PC-3 (cell line): ENCODE results near the gene ARHGAP12. TPM values are rescaled to one million over a fixed set of nuclear protein-coding genes. Genes with fewer than 3 reads are reported as not detected.
A peak's percentile ranks its signal among the peaks of the same experiment; 100 is the strongest.

Experiments
- ATAC-seq: fragments of 200-7000 bp; cut with Tn5 transposase; 2 replicates; pipeline ENCODE4 v1.9.1; 2020; ENCODE audit warnings: mild to moderate bottlenecking, moderate library complexity
- BruUV-seq: library from RNA; stranded (reverse); fragments of 400-500 nt; replicated peaks from 2 replicates; lab custom pipeline; 2021; lab: Mats Ljungman, UMichigan
- CTCF ChIA-PET: fragments of 300-600 bp; sonication (Branson Sonifier 250); formaldehyde crosslinking; loops from one replicate; lab custom pipeline; 2022; ENCODE audit warnings: antibody characterized with exemption; lab: Charles Lee
- POLR2A ChIA-PET: fragments of 300-600 bp; sonication (Branson Sonifier 250); formaldehyde crosslinking; loops from one replicate; lab custom pipeline; 2022; ENCODE audit warnings: antibody characterized with exemption; ENCODE audit not compliant: unreplicated experiment; lab: Charles Lee
- DNase-seq: peaks from one replicate; pipeline ENCODE4 v3.0.0-alpha.2; 2015
- H2AFZ ChIP-seq: fragments of 300-600 bp; sonication (generic); 2 replicates; pipeline ENCODE4 v1.6.0; 2016; ENCODE audit warnings: antibody characterized with exemption, low read length
- H3F3A ChIP-seq: fragments of 300-600 bp; sonication (generic); one replicate; pipeline ENCODE4 v1.6.0; 2017; ENCODE audit warnings: antibody characterized with exemption, low read length, control low read depth, mild to moderate bottlenecking; ENCODE audit not compliant: unreplicated experiment
- H3K27ac ChIP-seq: fragments of 300-600 bp; sonication (generic); 2 replicates; pipeline ENCODE4 v1.5.1; 2016; ENCODE audit warnings: mild to moderate bottlenecking, low read length
- H3K27me3 ChIP-seq: fragments of 300-600 bp; sonication (generic); 2 replicates; pipeline ENCODE4 v1.6.1; 2016; ENCODE audit warnings: low read length, mixed read lengths
- H3K36me3 ChIP-seq: fragments of 300-600 bp; sonication (generic); 2 replicates; pipeline ENCODE4 v1.6.1; 2016; ENCODE audit warnings: low read depth, mixed run types, low read length, mixed read lengths
- H3K4me1 ChIP-seq: fragments of 300-600 bp; sonication (generic); 2 replicates; pipeline ENCODE4 v1.5.1; 2016; ENCODE audit warnings: low read length; ENCODE audit not compliant: insufficient read depth
- H3K4me2 ChIP-seq: fragments of 300-600 bp; sonication (generic); 2 replicates; pipeline ENCODE4 v1.6.0; 2016; ENCODE audit warnings: low read length
- H3K4me3 ChIP-seq: fragments of 300-600 bp; sonication (generic); 2 replicates; pipeline ENCODE4 v1.5.1; 2016; ENCODE audit warnings: mild to moderate bottlenecking, low read length, mixed read lengths
- H3K79me2 ChIP-seq: fragments of 300-600 bp; sonication (generic); 2 replicates; pipeline ENCODE4 v1.6.1; 2017; ENCODE audit warnings: low read length, mixed read lengths
- H3K9ac ChIP-seq: fragments of 300-600 bp; sonication (generic); 2 replicates; pipeline ENCODE4 v1.6.0; 2016; ENCODE audit warnings: mild to moderate bottlenecking, low read length
- H3K9me2 ChIP-seq: fragments of 300-600 bp; sonication (generic); replicated peaks from 2 replicates; pipeline ENCODE4 v1.6.1; 2016; ENCODE audit warnings: mixed run types, low read length, mixed read lengths
- H3K9me3 ChIP-seq: fragments of 300-600 bp; sonication (generic); 2 replicates; pipeline ENCODE4 v1.6.1; 2016; ENCODE audit warnings: low read length, mixed read lengths
- H4K20me1 ChIP-seq: fragments of 300-600 bp; sonication (generic); 2 replicates; pipeline ENCODE4 v1.6.1; 2016; ENCODE audit warnings: low read length, mixed read lengths
- EZH2 ChIP-seq: fragments of 300-600 bp; sonication (generic); IDR thresholded peaks from one replicate; pipeline ENCODE4 v1.6.1; 2017; ENCODE audit warnings: antibody characterized with exemption, mild to moderate bottlenecking, low read length; ENCODE audit not compliant: unreplicated experiment
- EZH2phosphoT487 ChIP-seq: fragments of 300-600 bp; sonication (generic); IDR thresholded peaks from 2 replicates; pipeline ENCODE4 v1.6.1; 2018; ENCODE audit warnings: mild to moderate bottlenecking, antibody characterized with exemption, low read length, borderline replicate concordance
- intact Hi-C: fragments of 100-400 bp; cut with micrococcal nuclease; formaldehyde crosslinking; loops from 2 replicates; pipeline ENCODE4 v1.9.0; 2023
- total RNA-seq: library from RNA; depleted of rRNA; stranded (reverse); fragments of >200 nt; gene quantifications from 2 replicates; pipeline ENCODE4 v1.2.3, GENCODE V29; 2014
- TF ChIP-seq, protein P1 (sequence below): fragments of 300-600 bp; sonication (generic); conservative IDR thresholded peaks from 2 replicates; pipeline ENCODE4 v1.5.1; 2017; ENCODE audit warnings: antibody characterized with exemption, low read depth, mild to moderate bottlenecking, low read length

ARHGAP12 gene
- total RNA-seq, 1 experiment from 2014 or later: 16.6 TPM

DNA sequence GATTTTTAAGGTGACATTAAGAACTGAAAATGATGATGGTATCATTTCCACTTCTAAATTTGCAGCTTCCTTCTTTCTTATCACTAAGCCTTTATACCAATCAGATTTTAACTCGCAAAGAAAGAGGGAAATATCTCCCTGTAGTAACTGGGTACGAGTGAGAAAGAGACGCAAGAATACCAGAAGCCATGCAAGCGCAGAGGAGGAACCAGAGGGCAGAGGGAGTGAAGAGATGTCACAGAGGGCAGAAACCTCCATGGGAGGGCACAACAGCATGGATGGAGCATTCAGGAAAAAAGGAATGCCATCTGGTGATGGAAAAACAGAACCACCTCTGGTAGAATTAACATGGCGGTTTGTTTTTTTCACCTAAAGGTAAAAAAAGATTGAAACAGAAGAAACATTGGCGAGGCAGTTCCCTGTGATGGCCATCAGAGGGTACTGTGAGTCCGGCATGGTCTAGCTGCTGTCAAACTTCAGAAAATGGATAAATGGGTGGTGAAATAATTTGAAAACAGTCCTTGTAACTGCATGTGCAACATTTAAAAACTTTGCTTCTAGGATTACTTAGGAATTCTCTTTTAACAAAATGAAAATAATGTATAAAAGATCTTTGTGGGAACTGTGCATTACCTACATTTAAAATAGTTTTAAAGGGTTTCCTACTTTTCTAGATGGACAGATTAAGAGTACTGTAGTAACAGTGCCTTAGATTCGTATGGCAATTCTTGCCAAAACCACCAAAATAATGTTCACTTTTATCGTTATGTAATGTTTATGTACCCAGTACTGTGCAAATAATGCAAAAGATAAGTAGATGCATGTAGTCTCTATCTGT is 91.8 kb downstream of the ARHGAP12 start:
- Histone ChIP-seq H3K27me3 (no peaks in the 10 kb centered on the region), H3K4me1 (no peaks in the 10 kb centered on the region), H2AFZ (no peak overlapping the region), H3K4me3 (no peak overlapping the region), H3K9ac (no peak overlapping the region), H3K4me2 (no peak overlapping the region), H3F3A (no peaks in the 10 kb centered on the region), H3K9me3 (no peaks in the 10 kb centered on the region), H3K79me2 (no peaks in the 10 kb centered on the region), H3K9me2 (no peaks in the 10 kb centered on the region), H3K36me3 (no peaks in the 10 kb centered on the region), H3K27ac (no peak overlapping the region), H4K20me1 (no peaks in the 10 kb centered on the region)
- ChIA-PET POLR2A (no interaction called here), CTCF (no interaction called here)
- BruUV-seq: no TSS peak
- DNase-seq (peak; percentile 51), ATAC-seq (peak; percentile 57)
- intact Hi-C loops: loop anchor here (1.0 to 5.0 kb wide), 2 partner anchors 111 to 171 kb away; no protein-coding TSS in a partner anchor
- TF ChIP-seq, protein P1, sequence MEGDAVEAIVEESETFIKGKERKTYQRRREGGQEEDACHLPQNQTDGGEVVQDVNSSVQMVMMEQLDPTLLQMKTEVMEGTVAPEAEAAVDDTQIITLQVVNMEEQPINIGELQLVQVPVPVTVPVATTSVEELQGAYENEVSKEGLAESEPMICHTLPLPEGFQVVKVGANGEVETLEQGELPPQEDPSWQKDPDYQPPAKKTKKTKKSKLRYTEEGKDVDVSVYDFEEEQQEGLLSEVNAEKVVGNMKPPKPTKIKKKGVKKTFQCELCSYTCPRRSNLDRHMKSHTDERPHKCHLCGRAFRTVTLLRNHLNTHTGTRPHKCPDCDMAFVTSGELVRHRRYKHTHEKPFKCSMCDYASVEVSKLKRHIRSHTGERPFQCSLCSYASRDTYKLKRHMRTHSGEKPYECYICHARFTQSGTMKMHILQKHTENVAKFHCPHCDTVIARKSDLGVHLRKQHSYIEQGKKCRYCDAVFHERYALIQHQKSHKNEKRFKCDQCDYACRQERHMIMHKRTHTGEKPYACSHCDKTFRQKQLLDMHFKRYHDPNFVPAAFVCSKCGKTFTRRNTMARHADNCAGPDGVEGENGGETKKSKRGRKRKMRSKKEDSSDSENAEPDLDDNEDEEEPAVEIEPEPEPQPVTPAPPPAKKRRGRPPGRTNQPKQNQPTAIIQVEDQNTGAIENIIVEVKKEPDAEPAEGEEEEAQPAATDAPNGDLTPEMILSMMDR: peak; percentile 85
- no peak for TF ChIP-seq EZH2phosphoT487

DNA sequence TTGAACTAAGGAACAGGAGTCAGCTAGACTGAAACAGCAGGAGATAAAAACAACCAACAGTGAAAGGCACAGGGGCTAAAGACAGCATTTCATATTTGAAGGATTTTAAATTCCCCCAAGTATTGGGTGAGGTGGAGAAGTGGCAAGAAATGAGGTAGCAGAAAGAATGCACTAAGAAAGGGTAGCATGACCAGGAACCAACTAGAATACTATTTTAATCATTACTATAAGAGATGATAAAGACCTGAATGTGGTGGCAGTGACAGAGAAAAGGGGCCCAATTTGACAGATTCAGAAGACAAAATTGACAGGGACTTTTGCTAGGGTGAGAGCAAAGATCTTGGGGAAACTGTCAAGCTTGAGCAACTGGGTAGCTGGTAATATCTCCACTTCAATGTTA is 94.9 kb downstream of the ARHGAP12 start:
- Histone ChIP-seq H3K4me1 (peaks cover 14% of the 10 kb centered on the region), H3K9me2 (no peaks in the 10 kb centered on the region), H3K4me3 (no peak overlapping the region), H3K36me3 (no peaks in the 10 kb centered on the region), H4K20me1 (no peaks in the 10 kb centered on the region), H3K4me2 (no peak overlapping the region), H3K79me2 (no peaks in the 10 kb centered on the region), H3K27me3 (no peaks in the 10 kb centered on the region), H3K27ac (no peak overlapping the region), H3F3A (no peaks in the 10 kb centered on the region), H3K9me3 (no peaks in the 10 kb centered on the region), H3K9ac (no peak overlapping the region), H2AFZ (no peak overlapping the region)
- intact Hi-C loops: no loop called here
- ChIA-PET POLR2A (no interaction called here), CTCF (no interaction called here)
- no TSS peak for BruUV-seq
- no peak for TF ChIP-seq EZH2phosphoT487
- no peak for TF ChIP-seq EZH2
- TF ChIP-seq, protein P1: no peak
- ATAC-seq: no peak
- no peak for DNase-seq

DNA sequence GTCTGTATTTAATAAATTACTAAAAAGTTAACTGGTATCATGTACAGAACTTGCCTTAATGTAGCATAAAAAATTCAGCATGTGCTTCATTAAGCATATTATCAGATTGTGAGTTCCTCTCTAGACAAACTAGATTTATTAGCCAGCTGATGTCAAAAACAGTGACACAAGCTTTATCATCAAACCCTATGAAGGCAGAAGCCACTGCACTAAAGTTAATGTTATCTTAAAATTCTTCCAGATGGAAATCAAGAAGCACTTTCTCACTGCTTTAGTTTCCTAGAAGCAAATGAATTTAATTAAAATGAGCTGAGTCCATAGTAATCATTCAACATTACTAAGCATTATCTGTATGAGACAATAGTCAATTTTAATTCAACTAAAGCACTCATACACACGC is 96.4 kb downstream of the ARHGAP12 start:
- Histone ChIP-seq H3K9ac (no peak overlapping the region), H3K9me3 (no peaks in the 10 kb centered on the region), H3K79me2 (no peaks in the 10 kb centered on the region), H3K27ac (no peak overlapping the region), H3K4me3 (no peak overlapping the region), H2AFZ (no peak overlapping the region), H4K20me1 (no peaks in the 10 kb centered on the region), H3F3A (no peaks in the 10 kb centered on the region), H3K4me1 (peaks cover 14% of the 10 kb centered on the region), H3K9me2 (no peaks in the 10 kb centered on the region), H3K27me3 (no peaks in the 10 kb centered on the region), H3K36me3 (no peaks in the 10 kb centered on the region), H3K4me2 (no peak overlapping the region)
- DNase-seq (no peak), ATAC-seq (no peak)
- POLR2A ChIA-PET: interaction anchor here (0.6 kb wide), 1 partner anchor 20 kb away, joined by 3 read pairs; no protein-coding TSS in a partner anchor
- intact Hi-C loops: no loop called here
- no TSS peak for BruUV-seq
- CTCF ChIA-PET: no interaction called here
- TF ChIP-seq, protein P1: no peak
- TF ChIP-seq EZH2: no peak
- no peak for TF ChIP-seq EZH2phosphoT487
